PC-9 (cell line): Measurements from ENCODE around the gene EMILIN3. TPM values are rescaled to one million over a fixed set of nuclear protein-coding genes. Genes with fewer than 3 reads are reported as not detected.

Experiments used
- BruUV-seq: library from RNA; stranded (reverse); fragments of 400-500 nt; replicated peaks from 2 replicates; lab custom pipeline; 2021; lab: Mats Ljungman, UMichigan
- CTCF ChIA-PET: fragments of 300-600 bp; sonication (Branson Sonifier 250); formaldehyde crosslinking; loops from one replicate; lab custom pipeline; 2022; ENCODE audit warnings: antibody characterized with exemption; lab: Charles Lee
- POLR2A ChIA-PET: fragments of 300-600 bp; sonication (Branson Sonifier 250); formaldehyde crosslinking; loops from one replicate; lab custom pipeline; 2022; ENCODE audit warnings: antibody characterized with exemption; ENCODE audit not compliant: unreplicated experiment; lab: Charles Lee
- DNase-seq, 2 experiments: peaks; one replicate each; pipeline versions ENCODE4 v3.0.0 to v3.0.0-alpha.2; 2015 to 2022; ENCODE audit warnings: mixed read lengths in 1 of 2
- H2AFZ ChIP-seq: fragments of 200-600 bp; sonication (generic); 2 replicates; pipeline ENCODE4 v1.8.1; 2017; ENCODE audit warnings: antibody characterized with exemption
- H3F3A ChIP-seq: fragments of 200-600 bp; sonication (generic); 2 replicates; pipeline ENCODE4 v1.8.1; 2017; ENCODE audit warnings: antibody characterized with exemption, mild to moderate bottlenecking, low read depth; ENCODE audit not compliant: insufficient read depth
- H3K27ac ChIP-seq: fragments of 200-600 bp; sonication (generic); 2 replicates; pipeline ENCODE4 v1.6.1; 2016; ENCODE audit warnings: mixed run types
- H3K27me3 ChIP-seq: fragments of 200-600 bp; sonication (generic); 2 replicates; pipeline ENCODE4 v1.6.1; 2016; ENCODE audit warnings: low read depth, mixed run types; ENCODE audit not compliant: insufficient read depth
- H3K36me3 ChIP-seq: fragments of 200-600 bp; sonication (generic); 2 replicates; pipeline ENCODE4 v1.6.1; 2016; ENCODE audit warnings: low read depth, mixed run types
- H3K4me1 ChIP-seq: fragments of 200-600 bp; sonication (generic); replicated peaks from 2 replicates; pipeline ENCODE4 v1.6.1; 2016; ENCODE audit warnings: mixed run types; ENCODE audit not compliant: insufficient read depth
- H3K4me2 ChIP-seq: fragments of 200-600 bp; sonication (generic); 2 replicates; pipeline ENCODE4 v1.6.1; 2017; ENCODE audit warnings: mixed run types
- H3K4me3 ChIP-seq: fragments of 200-600 bp; sonication (generic); 2 replicates; pipeline ENCODE4 v1.6.1; 2016; ENCODE audit warnings: mixed run types
- H3K79me2 ChIP-seq: fragments of 200-600 bp; sonication (generic); 2 replicates; pipeline ENCODE4 v1.6.1; 2017; ENCODE audit warnings: low read depth, mixed run types
- H3K9me2 ChIP-seq: fragments of 200-600 bp; sonication (generic); 2 replicates; pipeline ENCODE4 v1.8.1; 2017; ENCODE audit warnings: mild to moderate bottlenecking; ENCODE audit not compliant: insufficient read depth
- H3K9me3 ChIP-seq: fragments of 200-600 bp; sonication (generic); 2 replicates; pipeline ENCODE4 v1.8.1; 2016; ENCODE audit warnings: low read depth; ENCODE audit not compliant: insufficient read depth
- H4K20me1 ChIP-seq: fragments of 200-600 bp; sonication (generic); 2 replicates; pipeline ENCODE4 v1.8.1; 2017; ENCODE audit not compliant: insufficient read depth
- CTCF ChIP-seq: fragments of 200-600 bp; sonication (generic); conservative IDR thresholded peaks from 2 replicates; pipeline ENCODE4 v1.6.1; 2017; ENCODE audit warnings: mixed run types, antibody characterized with exemption, mild to moderate bottlenecking, moderate library complexity
- EZH2 ChIP-seq: fragments of 200-600 bp; sonication (generic); IDR thresholded peaks from 2 replicates; pipeline ENCODE4 v1.8.0; 2017; ENCODE audit warnings: antibody characterized with exemption, low read depth
- intact Hi-C: fragments of 100-400 bp; cut with micrococcal nuclease; formaldehyde crosslinking; loops from one replicate; pipeline ENCODE4 v1.10.0; 2022; ENCODE audit not compliant: unreplicated experiment
- total RNA-seq: library from RNA; stranded (reverse); gene quantifications from 2 replicates; pipeline ENCODE4 v1.2.3, GENCODE V29; 2021

The EMILIN3 gene
- total RNA-seq, 1 experiment from 2014 or later: not detected

- peaks cover 10% of the 10 kb centered on the region for H3K4me1 ChIP-seq
- TF ChIP-seq CTCF: no peak
- TF ChIP-seq EZH2: no peak
- peaks cover 3% of the 10 kb centered on the region; the same call in 1 of the 2 replicates for H3F3A ChIP-seq
- H3K27ac ChIP-seq: no peak overlapping the region
- peak in 1 of 2 experiments; percentile 34 for DNase-seq
- no peak overlapping the region for H3K4me2 ChIP-seq
- H2AFZ ChIP-seq: no peak overlapping the region
- no peak overlapping the region for H3K4me3 ChIP-seq
- BruUV-seq: no TSS peak
- no peaks in the 10 kb centered on the region for H3K9me3 ChIP-seq
- H3K9me2 ChIP-seq: no peaks in the 10 kb centered on the region
- H3K36me3 ChIP-seq: no peaks in the 10 kb centered on the region
- intact Hi-C loops: loop anchor here (5.0 kb wide), 1 partner anchor 1843 kb away; the partner anchor contains the start of gene PTPRT
- H3K27me3 ChIP-seq: no peaks in the 10 kb centered on the region
- H3K79me2 ChIP-seq: peaks cover 5% of the 10 kb centered on the region; the same call in 1 of the 2 replicates
- ChIA-PET CTCF (interaction anchor here (0.6 kb wide), 1 partner anchor 80 kb away, joined by 19 read pairs; no protein-coding TSS in a partner anchor), POLR2A (interaction anchor here (0.6 kb wide), 1 partner anchor 191 kb away, joined by 3 read pairs; no protein-coding TSS in a partner anchor)
- no peaks in the 10 kb centered on the region for H4K20me1 ChIP-seq
Observed at GRCh38 chr20:41344477-41344876, 22.1 kb downstream of the EMILIN3 start.

GRCh38 chr20:41342474-41343464 is 23.8 kb downstream of the EMILIN3 start:
- Histone ChIP-seq H3K36me3 (no peaks in the 10 kb centered on the region), H3K4me1 (peaks cover 15% of the 10 kb centered on the region), H3K4me3 (no peak overlapping the region), H3K4me2 (no peak overlapping the region), H3K79me2 (peaks cover 5% of the 10 kb centered on the region; the same call in 1 of the 2 replicates), H2AFZ (no peak overlapping the region), H3K9me2 (no peaks in the 10 kb centered on the region), H3K9me3 (no peaks in the 10 kb centered on the region), H3K27ac (no peak overlapping the region), H3F3A (peaks cover 3% of the 10 kb centered on the region; the same call in 1 of the 2 replicates), H4K20me1 (no peaks in the 10 kb centered on the region), H3K27me3 (no peaks in the 10 kb centered on the region)
- DNase-seq: no peak
- ChIA-PET CTCF (no interaction called here), POLR2A (no interaction called here)
- no peak for TF ChIP-seq CTCF
- TF ChIP-seq EZH2: no peak
- intact Hi-C loops: loop anchor here (5.0 kb wide), 1 partner anchor 1845 kb away; the partner anchor contains the start of gene PTPRT
- BruUV-seq: no TSS peak

GRCh38 chr20:41340327-41341055 is 26.1 kb downstream of the EMILIN3 start, which contains the start of gene LPIN3:
Gene LPIN3 (plus strand): TSS chr20:41340821. CDS start chr20:41345804, 4,983 bp downstream.
- Histone ChIP-seq H3K79me2 (peaks cover 5% of the 10 kb centered on the region; the same call in 1 of the 2 replicates), H2AFZ (peak within 1 kb of the TSS; percentile 90), H3F3A (peaks cover 3% of the 10 kb centered on the region; the same call in 1 of the 2 replicates), H3K27ac (peak within 1 kb of the TSS; percentile 35), H3K9me2 (no peaks in the 10 kb centered on the region), H3K4me2 (peak within 1 kb of the TSS; percentile 88), H3K4me1 (peaks cover 15% of the 10 kb centered on the region), H3K9me3 (no peaks in the 10 kb centered on the region), H4K20me1 (no peaks in the 10 kb centered on the region), H3K4me3 (peak within 1 kb of the TSS; percentile 56), H3K36me3 (no peaks in the 10 kb centered on the region), H3K27me3 (no peaks in the 10 kb centered on the region)
- POLR2A ChIA-PET: interaction anchor here (0.5 to 0.7 kb wide), 12 partner anchors 11 to 613 kb away, joined by 3 to 22 read pairs (median 4); no protein-coding TSS in a partner anchor
- peak; percentile 92 to 96 for DNase-seq
- intact Hi-C loops: loop anchor here (1.0 to 5.0 kb wide), 10 partner anchors 23 to 1847 kb away; partner anchors contain the start of genes PLCG1, PTPRT and ZHX3
- CTCF ChIA-PET: interaction anchor here (0.6 to 2.3 kb wide), 19 partner anchors 11 to 593 kb away, joined by 3 to 57 read pairs (median 8); partner anchors contain the start of gene CHD6
- peak; percentile 58; the same call in 1 of the 2 replicates for TF ChIP-seq CTCF
- TF ChIP-seq EZH2: no peak
- no TSS peak for BruUV-seq
